OCI-LY7 (cell line): ENCODE results near the gene TTC33. TPM values are rescaled to one million over a fixed set of nuclear protein-coding genes. Genes with fewer than 3 reads are reported as not detected.
"Not testable (repeated sequence)": the region's sequence is repeated elsewhere in the genome, so short reads cannot be mapped to it uniquely, and the experiment has no call there.

Source experiments
- BruUV-seq: library from RNA; stranded (reverse); fragments of 400-500 nt; replicated peaks from 2 replicates; lab custom pipeline; 2021; lab: Mats Ljungman, UMichigan
- CTCF ChIA-PET: fragments of 300-600 bp; sonication (Branson Sonifier 250); formaldehyde crosslinking; loops from one replicate; lab custom pipeline; 2022; ENCODE audit warnings: antibody characterized with exemption; ENCODE audit not compliant: unreplicated experiment; lab: Charles Lee
- POLR2A ChIA-PET: fragments of 300-600 bp; sonication (Branson Sonifier 250); formaldehyde crosslinking; loops from one replicate; lab custom pipeline; 2022; ENCODE audit warnings: antibody characterized with exemption; lab: Charles Lee
- DNase-seq: peaks from one replicate; pipeline ENCODE4 v3.0.0-alpha.2; 2015; ENCODE audit warnings: low spot score
- H2AFZ ChIP-seq: fragments of 200-600 bp; sonication (generic), shearing (Covaris generic); 2 replicates; pipeline ENCODE4 v1.6.1; 2014; ENCODE audit warnings: mild to moderate bottlenecking, antibody characterized with exemption, low read length, moderate library complexity
- H3K27ac ChIP-seq: fragments of 200-600 bp; sonication (generic); 2 replicates; pipeline ENCODE4 v1.5.1; 2014; ENCODE audit warnings: mixed run types, low read depth, mild to moderate bottlenecking, moderate library complexity, low read length, inconsistent platforms; ENCODE audit not compliant: poor library complexity, severe bottlenecking
- H3K36me3 ChIP-seq: fragments of 200-600 bp; sonication (generic); 2 replicates; pipeline ENCODE4 v1.6.1; 2014; ENCODE audit warnings: mild to moderate bottlenecking, antibody characterized with exemption, low read length, moderate library complexity, mixed read lengths; ENCODE audit not compliant: insufficient read depth
- H3K4me1 ChIP-seq: fragments of 200-600 bp; sonication (generic); 2 replicates; pipeline ENCODE4 v1.5.1; 2014; ENCODE audit warnings: mild to moderate bottlenecking, low read length; ENCODE audit not compliant: insufficient read depth, poor library complexity, severe bottlenecking
- H3K4me2 ChIP-seq: fragments of 200-600 bp; sonication (generic); 2 replicates; pipeline ENCODE4 v1.6.1; 2014; ENCODE audit warnings: mild to moderate bottlenecking, low read length
- H3K4me3 ChIP-seq: fragments of 200-600 bp; sonication (generic); 2 replicates; pipeline ENCODE4 v1.5.1; 2014; ENCODE audit warnings: mild to moderate bottlenecking, low read depth, low read length; ENCODE audit not compliant: poor library complexity, severe bottlenecking
- H3K79me2 ChIP-seq: fragments of 200-600 bp; sonication (generic); 2 replicates; pipeline ENCODE4 v1.6.1; 2016; ENCODE audit warnings: low read depth, mild to moderate bottlenecking, low read length, moderate library complexity, mixed read lengths; ENCODE audit not compliant: insufficient read depth
- H3K9me2 ChIP-seq: fragments of 200-600 bp; sonication (generic); 2 replicates; pipeline ENCODE4 v1.6.1; 2016; ENCODE audit warnings: mild to moderate bottlenecking, low read length, mixed read lengths; ENCODE audit not compliant: insufficient read depth
- H3K9me3 ChIP-seq: fragments of 200-600 bp; sonication (generic); 2 replicates; pipeline ENCODE4 v1.6.1; 2014; ENCODE audit warnings: mild to moderate bottlenecking, mixed run types, low read length, mixed read lengths
- H4K20me1 ChIP-seq: fragments of 200-600 bp; sonication (generic); 2 replicates; pipeline ENCODE4 v1.6.1; 2014; ENCODE audit warnings: mild to moderate bottlenecking, antibody characterized with exemption, low read length, moderate library complexity, mixed read lengths; ENCODE audit not compliant: insufficient read depth
- EZH2phosphoT487 ChIP-seq: fragments of 200-600 bp; sonication (generic); IDR thresholded peaks from 2 replicates; pipeline ENCODE4 v1.6.1; 2018; ENCODE audit warnings: low read depth, borderline replicate concordance, mild to moderate bottlenecking, mixed run types, antibody characterized with exemption, low read length, moderate library complexity, mixed read lengths
- intact Hi-C: fragments of 100-400 bp; cut with micrococcal nuclease; formaldehyde crosslinking; loops from one replicate; pipeline ENCODE4 v1.10.0; 2022; ENCODE audit not compliant: unreplicated experiment
- total RNA-seq, 2 experiments: library from RNA; depleted of rRNA in 1 of 2; stranded (reverse); fragments of >200 nt in 1 of 2; shearing (Covaris generic) in 1 of 2; gene quantifications; 2 replicates each; pipeline ENCODE4 v1.2.3, GENCODE V29; 2014 to 2022
- TF ChIP-seq, protein P1 (sequence below): fragments of 200-600 bp; sonication (generic); conservative IDR thresholded peaks from 2 replicates; pipeline ENCODE4 v1.5.1; 2014; ENCODE audit warnings: mild to moderate bottlenecking, antibody characterized with exemption, low read length, moderate library complexity, mixed read lengths

Gene TTC33
- total RNA-seq, 2 experiments from 2014 or later = 15.9 to 20.5 TPM

DNA sequence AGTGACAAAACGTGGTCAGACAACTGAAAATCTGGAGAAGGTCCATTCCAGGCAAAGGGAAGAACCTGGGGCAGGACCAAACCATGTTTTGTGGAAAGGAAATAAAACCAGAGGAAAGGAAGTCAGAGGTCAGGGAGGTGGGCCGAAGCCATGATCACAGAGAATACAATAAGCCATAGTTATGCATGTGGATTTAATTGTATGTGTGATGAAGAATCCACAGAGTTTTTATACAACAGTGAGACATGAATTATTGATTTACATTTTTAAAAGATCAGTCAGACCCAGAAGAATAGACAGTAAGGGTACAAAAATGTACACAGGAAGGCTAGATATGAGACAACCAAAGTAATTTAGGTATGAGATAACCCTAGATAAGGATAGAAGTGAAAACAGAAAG lies 20.8 kb downstream of the TTC33 start:
- ChIA-PET CTCF (no interaction called here), POLR2A (interaction anchor here (0.5 to 1.9 kb wide), 3 partner anchors 10 to 31 kb away, joined by 4 to 6 read pairs (median 5); no protein-coding TSS in a partner anchor)
- H3K4me2 ChIP-seq = no peak overlapping the region
- H3K79me2 ChIP-seq = no peaks in the 10 kb centered on the region
- TF ChIP-seq, protein P1, sequence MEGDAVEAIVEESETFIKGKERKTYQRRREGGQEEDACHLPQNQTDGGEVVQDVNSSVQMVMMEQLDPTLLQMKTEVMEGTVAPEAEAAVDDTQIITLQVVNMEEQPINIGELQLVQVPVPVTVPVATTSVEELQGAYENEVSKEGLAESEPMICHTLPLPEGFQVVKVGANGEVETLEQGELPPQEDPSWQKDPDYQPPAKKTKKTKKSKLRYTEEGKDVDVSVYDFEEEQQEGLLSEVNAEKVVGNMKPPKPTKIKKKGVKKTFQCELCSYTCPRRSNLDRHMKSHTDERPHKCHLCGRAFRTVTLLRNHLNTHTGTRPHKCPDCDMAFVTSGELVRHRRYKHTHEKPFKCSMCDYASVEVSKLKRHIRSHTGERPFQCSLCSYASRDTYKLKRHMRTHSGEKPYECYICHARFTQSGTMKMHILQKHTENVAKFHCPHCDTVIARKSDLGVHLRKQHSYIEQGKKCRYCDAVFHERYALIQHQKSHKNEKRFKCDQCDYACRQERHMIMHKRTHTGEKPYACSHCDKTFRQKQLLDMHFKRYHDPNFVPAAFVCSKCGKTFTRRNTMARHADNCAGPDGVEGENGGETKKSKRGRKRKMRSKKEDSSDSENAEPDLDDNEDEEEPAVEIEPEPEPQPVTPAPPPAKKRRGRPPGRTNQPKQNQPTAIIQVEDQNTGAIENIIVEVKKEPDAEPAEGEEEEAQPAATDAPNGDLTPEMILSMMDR = no peak
- no peak for TF ChIP-seq EZH2phosphoT487
- peaks cover 15% of the 10 kb centered on the region for H3K36me3 ChIP-seq
- no peaks in the 10 kb centered on the region for H3K9me2 ChIP-seq
- no peaks in the 10 kb centered on the region for H3K9me3 ChIP-seq
- no peak overlapping the region for H2AFZ ChIP-seq
- no TSS peak for BruUV-seq
- peaks cover 4% of the 10 kb centered on the region; the same call in 1 of the 2 replicates for H4K20me1 ChIP-seq
- intact Hi-C loops = loop anchor here (5.0 kb wide), 1 partner anchor 48 kb away; no protein-coding TSS in a partner anchor
- DNase-seq = no peak
- H3K27ac ChIP-seq = no peak overlapping the region
- H3K4me1 ChIP-seq = no peaks in the 10 kb centered on the region
- H3K4me3 ChIP-seq = no peak overlapping the region

DNA sequence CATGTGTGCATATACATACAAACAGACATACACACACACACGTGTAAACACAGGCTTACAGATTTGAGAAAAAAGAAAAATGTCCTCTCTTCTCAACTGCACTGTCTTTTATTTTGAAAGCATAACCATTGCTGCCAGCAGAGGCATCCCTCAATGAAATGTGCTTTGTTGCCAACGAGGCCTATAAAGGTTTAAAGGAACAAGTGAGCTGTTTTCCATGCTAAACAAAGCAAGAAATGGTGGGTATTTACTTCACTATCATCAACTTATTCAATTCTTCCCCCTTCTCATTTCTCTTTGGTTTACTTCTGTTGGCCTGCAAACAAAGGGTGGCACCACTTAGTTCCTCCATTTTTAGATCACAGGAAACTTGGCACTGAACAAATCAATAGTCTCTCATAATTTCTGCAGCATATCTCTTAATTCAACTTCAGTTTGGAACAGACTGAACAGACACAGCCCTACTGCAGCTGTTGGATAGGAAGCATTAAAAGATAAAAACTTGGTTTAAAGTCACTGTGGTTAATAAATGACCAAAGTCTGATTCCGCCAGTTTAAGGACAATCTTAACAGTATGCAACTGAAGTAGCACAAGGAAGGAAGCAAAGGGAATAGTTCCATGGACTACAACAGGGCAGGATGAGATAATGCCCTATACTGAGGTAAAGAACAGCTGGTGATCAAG lies 21.7 kb downstream of the TTC33 start:
- CTCF ChIA-PET = no interaction called here
- TF ChIP-seq, protein P1 = no peak
- TF ChIP-seq EZH2phosphoT487 = no peak
- Histone ChIP-seq H3K27ac (no peak overlapping the region), H3K36me3 (peaks cover 5% of the 10 kb centered on the region; the same call in 1 of the 2 replicates), H3K79me2 (no peaks in the 10 kb centered on the region), H3K9me2 (no peaks in the 10 kb centered on the region), H3K4me1 (no peaks in the 10 kb centered on the region), H2AFZ (no peak overlapping the region), H3K9me3 (no peaks in the 10 kb centered on the region), H4K20me1 (peaks cover 4% of the 10 kb centered on the region; the same call in 1 of the 2 replicates), H3K4me3 (no peak overlapping the region), H3K4me2 (no peak overlapping the region)
- no TSS peak for BruUV-seq
- POLR2A ChIA-PET = interaction anchor here (1.9 kb wide), 2 partner anchors 12 to 30 kb away, joined by 5 to 6 read pairs; no protein-coding TSS in a partner anchor
- intact Hi-C loops = no loop called here
- no peak for DNase-seq

DNA sequence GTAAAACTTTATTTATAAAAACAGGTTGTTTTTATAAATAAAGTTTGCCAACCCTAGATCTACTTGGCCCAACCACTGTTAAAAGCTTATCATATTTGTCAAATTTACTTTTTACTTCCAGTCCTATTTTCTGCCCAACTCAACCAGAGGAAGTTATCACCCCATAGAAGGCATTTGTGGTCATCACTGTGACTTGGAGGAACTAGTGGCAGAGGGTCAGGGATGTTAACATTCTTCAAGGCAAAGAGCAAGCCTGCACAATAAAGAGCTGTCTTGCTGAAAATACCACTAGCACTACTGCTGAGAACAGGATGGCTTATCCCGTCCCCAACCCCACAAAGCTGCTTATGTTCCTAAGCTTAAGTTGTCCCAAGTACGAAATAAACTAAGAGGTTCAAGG lies 22.3 kb downstream of the TTC33 start:
- BruUV-seq = no TSS peak
- DNase-seq = no peak
- no peaks in the 10 kb centered on the region for H3K36me3 ChIP-seq
- peaks cover 4% of the 10 kb centered on the region; the same call in 1 of the 2 replicates for H4K20me1 ChIP-seq
- no peaks in the 10 kb centered on the region for H3K79me2 ChIP-seq
- no peak overlapping the region for H3K4me3 ChIP-seq
- no peaks in the 10 kb centered on the region for H3K9me2 ChIP-seq
- H3K27ac ChIP-seq = no peak overlapping the region
- no peak overlapping the region for H2AFZ ChIP-seq
- intact Hi-C loops = no loop called here
- ChIA-PET CTCF (no interaction called here), POLR2A (interaction anchor here (1.9 kb wide), 2 partner anchors 13 to 29 kb away, joined by 5 to 6 read pairs; no protein-coding TSS in a partner anchor)
- TF ChIP-seq, protein P1 = no peak
- H3K4me2 ChIP-seq = no peak overlapping the region
- H3K9me3 ChIP-seq = no peaks in the 10 kb centered on the region
- H3K4me1 ChIP-seq = no peaks in the 10 kb centered on the region

DNA sequence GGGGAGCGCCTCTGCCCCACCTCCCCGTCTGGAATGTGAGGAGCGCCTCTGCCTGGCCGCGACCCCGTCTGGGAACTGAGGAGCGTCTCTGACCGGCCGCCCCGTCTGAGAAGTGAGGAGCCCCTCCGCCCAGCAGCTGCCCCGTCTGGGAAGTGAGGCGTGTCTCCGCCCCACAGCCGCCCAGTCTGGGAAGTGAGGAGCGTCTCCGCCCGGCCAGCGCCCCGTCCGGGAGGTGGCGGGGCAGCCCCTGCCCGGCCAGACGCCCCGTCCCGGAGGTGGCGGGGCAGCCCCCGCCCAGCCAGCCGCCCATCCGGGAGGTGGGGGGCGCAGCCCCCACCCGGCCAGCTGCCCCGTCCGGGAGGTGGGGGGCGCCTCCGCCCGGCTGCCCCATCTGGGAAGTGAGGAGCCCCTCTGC lies 33.3 kb downstream of the TTC33 start:
- H3K36me3 ChIP-seq = peaks cover 30% of the 10 kb centered on the region
- BruUV-seq, H3K9me2 ChIP-seq, H2AFZ ChIP-seq, H3K4me1 ChIP-seq, H3K27ac ChIP-seq, intact Hi-C loops, H4K20me1 ChIP-seq, H3K4me2 ChIP-seq, H3K4me3 ChIP-seq, DNase-seq, H3K79me2 ChIP-seq, H3K9me3 ChIP-seq, CTCF ChIA-PET, POLR2A ChIA-PET: not testable (repeated sequence)
